HG03175 (cell line): ENCODE data around the gene ANOS1.
"Not testable (repeated sequence)": the region's sequence is repeated elsewhere in the genome, so short reads cannot be mapped to it uniquely, and the experiment has no call there.

Source experiments
- ATAC-seq: cut with Tn5 transposase; IDR thresholded peaks from one replicate; pipeline ENCODE4 v1.9.1; 2021; ENCODE audit warnings: mild to moderate bottlenecking, moderate library complexity; ENCODE audit not compliant: unreplicated experiment

ANOS1 gene

DNA sequence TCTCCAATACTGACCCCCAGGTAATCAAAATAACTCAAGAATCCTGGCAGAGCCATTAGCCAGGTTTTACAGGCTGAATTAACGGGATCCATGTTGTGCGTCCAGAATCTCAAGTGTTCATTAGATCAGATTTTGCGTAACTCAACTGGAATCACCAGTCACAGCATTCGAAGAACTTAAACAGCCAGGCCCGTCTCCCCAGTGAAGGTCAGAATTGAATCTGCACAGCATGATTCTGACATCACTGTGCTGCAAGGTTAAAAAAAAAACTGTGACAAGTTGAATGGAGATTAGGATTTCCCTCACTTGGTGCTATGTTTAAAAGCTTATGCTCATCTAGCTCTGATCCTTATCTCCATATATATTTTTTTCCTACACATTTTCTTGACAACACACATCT, 96.1 kb downstream of the ANOS1 start:
- no peak for ATAC-seq

DNA sequence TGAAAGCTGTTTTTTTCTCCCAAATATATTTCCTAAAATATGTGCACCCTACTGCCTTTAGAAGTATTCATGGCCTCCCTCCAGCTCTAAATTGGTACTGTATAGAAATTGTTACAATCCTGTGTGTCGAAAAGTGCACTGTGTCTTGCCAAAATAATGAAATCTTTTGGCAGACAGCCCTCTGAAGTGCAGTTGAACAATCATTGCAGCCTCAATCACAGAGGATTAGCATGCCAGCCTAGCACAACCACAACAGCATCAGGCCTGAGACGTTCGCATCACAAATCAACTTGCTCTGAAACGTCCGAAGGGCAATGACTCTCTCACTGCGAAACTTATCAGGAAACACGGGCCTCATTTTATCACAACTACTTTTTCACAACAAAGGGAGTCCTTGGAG, 99.0 kb downstream of the ANOS1 start:
- no peak for ATAC-seq

DNA sequence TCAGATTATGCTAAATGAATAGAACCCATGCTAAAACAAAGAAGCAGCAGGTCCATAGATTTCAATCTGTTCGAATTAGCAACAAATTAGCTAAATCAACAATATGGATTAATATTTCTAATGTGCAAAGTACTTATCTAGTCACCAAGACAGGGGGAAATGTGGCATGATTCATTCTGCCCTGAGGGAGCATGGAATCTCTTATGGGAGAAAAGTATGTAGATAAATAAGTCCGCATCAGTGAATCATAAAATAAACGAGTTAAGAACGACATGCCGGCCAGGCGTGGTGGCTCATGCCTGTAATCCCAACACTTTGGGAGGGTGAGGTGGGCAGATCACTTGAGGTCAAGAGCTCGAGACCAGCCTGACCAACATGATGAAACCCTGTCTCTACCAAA, 102.1 kb downstream of the ANOS1 start:
- no peak for ATAC-seq

DNA sequence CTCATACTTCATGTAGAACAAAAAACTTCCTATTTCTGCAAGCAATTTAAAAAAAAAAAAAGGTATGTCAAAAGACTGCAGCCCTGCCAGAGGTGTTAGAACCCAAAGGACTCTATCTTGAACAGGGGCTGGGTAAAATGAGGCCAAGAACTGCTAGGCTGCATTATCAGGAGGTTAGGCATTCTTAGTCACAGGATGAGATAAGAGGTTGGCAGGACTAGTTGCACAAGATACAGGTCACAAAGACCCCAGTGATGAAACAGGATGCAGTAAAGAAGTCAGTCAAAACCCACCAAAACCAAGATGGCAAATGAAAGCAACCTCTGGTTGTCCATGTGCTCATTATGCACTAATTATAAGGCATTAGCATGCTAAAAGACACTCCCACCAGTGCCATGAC, 104.1 kb downstream of the ANOS1 start:
- no peak for ATAC-seq

DNA sequence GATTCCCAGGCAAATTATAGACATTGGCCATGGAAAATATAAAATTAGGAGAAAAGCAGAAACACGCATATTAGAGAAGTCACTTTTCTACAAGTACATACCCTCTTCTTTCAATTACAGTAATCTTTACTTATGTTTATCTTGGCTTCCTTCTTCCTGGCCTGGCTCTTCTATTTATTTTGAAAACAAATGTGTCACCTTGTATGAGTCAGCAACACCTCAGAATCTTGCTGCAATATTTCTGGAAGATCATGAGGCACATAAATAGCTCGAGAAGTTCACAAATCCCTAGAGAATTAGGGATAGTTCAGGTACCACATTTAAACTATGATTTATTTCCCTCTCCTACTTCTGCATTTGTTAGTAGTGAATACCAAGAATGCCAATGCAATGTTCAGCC, 124.6 kb downstream of the ANOS1 start:
- ATAC-seq, result no peak

DNA sequence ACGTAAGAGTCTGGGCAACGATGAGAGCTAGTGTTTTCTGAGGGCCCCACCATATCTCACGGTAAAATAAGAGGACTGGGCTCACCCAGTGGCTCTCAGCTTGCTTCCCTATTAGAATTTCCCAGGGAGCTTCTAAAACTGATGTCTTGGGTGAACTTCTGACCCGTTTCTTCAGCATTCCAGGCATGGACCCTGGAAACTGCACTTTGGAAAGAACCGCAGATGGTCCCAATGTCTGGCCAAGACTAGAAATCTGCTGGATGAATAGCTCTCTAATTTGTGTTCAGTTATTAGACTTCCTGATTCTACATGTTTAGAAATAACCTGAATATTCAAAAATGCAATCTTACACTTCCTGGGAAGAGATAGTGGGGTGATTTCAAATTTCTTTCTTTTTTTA, 127.8 kb downstream of the ANOS1 start:
- no peak for ATAC-seq

DNA sequence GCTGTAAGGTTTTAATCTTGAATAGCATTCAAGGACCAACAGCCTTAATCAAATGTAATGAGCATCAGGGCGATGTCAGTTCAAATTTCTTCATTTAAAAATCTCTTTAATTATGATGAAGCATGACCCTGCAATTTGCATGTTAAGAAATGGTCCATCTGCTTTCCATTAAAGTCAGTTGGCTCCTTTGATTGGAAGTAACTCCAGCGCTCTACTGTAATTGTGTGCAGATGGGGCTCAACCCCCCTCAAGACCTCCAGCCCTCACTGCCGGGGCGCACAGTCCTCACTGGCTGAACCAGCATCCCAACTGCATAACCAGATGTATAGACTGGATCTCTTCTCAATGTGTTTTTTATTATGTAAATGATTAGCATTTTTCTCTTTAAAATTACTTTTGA, 140.4 kb downstream of the ANOS1 start:
- no peak for ATAC-seq

DNA sequence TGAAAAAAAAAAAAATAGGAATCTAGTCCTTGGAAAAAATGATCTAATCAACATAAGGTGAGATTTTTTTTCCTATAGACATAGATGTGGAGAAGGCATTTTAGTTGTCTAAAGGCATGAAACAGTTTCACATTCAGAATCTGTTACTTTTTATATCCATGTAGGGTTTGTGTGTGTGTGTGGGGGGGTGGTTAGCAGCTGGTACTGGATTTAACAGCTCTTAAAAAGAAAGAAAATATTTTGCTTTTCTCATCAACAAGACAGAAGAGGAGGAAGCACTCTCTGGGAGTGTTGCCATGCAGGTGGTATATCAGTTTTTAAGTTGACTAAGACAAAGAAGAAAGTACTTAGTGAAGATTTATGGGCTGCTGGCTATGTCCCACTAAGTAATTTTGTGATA, 145.0 kb downstream of the ANOS1 start:
- no peak for ATAC-seq

DNA sequence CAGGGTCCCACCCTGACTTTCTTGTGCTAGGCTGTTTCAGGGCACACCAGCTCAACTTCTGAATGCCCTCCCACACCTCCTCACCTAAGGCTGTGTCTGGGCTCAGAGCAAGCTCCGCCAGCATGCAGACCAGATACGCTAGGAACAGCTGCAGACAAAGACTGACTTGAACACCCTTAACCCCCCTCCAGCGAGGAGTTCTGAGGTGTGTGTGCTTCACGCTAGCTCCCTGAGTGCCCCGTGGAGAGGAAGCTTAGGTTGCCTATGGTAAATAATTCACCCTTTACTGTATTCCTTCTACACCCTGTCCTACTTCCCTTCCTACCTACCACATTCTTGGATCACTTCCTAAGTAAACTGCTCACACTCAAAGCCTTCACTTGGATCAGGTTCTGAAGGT, 152.3 kb downstream of the ANOS1 start:
- ATAC-seq, result no peak

DNA sequence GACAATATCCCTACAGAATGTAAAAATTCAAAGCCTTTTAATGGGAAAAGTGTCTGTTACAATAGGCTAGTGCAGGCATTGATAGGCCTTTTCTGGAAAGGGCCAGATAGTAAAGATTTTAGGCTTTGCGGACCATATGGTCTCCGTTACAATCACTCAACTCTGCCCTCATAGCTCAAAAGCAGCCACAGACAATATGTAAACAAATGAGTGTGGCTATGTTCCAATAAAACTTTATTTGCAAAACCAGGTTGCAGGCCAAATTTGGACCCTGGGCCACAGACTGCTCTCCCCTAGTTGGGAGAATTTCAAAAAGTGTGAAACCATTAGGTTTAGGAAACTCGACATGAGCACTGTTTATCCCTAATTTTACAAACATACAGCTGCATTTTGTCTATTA, 155.1 kb downstream of the ANOS1 start:
- ATAC-seq, result no peak

DNA sequence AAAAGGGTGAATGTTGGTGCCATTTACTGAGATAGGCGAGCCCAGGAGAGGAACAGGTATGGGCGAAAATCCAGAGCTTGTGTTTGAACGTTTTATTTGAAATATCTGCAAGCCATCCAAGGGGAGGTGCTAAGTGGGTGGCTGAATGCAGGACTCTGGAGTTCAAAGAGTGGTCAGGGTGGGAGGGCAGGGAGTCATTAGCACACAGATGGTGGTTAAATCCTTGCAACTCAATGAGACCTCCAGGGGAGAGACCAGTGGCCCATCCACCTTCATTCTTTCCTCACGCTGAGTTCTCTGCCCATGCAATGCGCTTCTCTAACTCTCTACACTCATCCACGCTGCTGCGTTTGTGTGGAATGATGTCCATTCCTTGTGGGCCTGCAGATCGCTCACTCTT, 166.2 kb downstream of the ANOS1 start:
- ATAC-seq, result no peak

DNA sequence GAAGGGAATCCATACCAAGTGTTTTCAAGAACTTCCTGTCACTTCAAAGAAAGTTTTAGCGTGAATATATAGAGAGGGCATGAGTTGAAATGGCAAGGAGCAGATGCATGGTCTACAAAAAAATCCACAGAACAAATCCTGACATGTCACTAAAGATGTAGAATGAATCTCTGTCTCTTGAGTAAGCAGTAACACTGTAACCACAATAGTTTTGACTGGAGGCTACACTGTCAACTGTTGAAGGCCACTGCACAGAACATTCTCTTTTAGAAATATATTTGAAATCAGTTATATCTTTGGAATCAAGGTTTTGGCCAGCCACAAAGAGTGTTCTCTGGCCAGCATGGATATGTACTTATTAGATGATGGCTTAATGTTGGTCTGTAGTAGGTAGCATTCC, 183.5 kb downstream of the ANOS1 start:
- no peak for ATAC-seq

DNA sequence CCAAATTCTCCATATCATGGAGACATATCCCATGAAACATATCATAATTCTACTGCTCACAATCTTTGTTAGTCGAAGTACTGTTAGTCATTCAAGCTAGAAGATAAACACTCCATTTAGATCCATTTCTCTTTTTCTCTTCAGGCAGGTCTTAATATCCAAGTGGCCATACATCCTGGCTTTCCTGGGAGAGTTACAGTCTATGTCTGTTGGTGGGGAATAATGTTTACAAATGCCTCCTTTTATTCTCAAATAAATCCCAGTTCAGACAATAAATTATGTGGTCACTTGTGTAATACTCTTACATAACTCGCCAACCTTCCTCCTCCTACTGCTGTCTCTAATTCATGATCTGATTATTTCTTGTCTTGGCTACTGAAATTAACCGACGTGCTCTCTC, 185.2 kb downstream of the ANOS1 start:
- no peak for ATAC-seq

DNA sequence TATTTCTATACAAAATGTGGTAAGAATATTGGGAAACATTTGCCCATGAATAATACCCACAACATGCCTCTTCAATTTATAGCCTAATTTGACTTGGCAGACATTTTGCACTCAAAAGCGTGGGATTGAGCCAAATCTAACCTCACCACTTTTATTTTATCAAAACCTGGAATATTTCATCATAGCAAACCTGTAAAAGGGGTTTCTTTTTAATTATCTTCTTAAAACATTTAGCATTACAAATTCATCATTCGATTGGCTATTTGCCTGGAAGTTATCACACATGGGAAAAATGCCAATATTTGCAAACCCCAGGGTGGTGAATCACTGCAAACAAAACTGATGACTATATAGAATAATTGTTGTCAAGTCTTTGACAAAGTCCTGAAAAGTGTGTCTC, 211.1 kb downstream of the ANOS1 start:
- no peak for ATAC-seq

DNA sequence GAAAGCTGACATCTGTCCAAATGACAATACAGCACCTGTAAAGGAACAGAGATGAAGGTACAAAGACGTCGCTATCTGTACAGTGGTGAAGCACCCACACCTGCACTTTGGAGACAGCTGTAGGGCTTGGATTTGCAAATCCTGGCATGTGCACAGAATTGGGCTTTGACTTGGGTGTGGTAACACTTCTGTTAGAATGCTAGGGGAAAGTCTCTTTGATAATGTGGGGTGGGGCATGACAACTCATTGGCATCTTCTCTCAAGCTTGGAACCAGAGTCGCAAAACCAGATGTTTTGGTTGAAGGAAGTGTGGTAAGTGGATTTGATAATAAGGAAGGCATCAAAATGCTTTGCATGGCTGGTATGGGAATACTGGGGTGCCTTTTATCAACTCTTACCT, 211.8 kb downstream of the ANOS1 start:
- ATAC-seq, result no peak

DNA sequence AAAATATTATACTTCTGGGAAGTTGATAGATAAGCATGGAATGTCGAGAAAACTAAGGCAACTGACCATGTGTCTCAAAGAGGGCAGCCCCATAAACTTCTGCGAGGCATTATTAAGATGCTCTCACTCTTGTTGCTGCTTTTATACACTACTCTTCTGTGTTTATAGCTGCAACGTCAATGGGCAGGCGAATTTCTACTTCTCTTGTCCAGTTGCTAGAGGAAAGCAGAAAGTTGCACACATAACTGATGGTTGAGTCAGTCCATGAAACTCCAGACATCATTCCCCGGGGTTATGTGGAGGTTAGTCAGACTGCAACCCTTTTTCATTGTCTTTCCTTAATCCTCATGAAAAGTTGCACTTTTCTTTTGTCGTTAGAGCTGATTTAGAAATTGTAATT, 227.5 kb downstream of the ANOS1 start:
- ATAC-seq, result no peak

DNA sequence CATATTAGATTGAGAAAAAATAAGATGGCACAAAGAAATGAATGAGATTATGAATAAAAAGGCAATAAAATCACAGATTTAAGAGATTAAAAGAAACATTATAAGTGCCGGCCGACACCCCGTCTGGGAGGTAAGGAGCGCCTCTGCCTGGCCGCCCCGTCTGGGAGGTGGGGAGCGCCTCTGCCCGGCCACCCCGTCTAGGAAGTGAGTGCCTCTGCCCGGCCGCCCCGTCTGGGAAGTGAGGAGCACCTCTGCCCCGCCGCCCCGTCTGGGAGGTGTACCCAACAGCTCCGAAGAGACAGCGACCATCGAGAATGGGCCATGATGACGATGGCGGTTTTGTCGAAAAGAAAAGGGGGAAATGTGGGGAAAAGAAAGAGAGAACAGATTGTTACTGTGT, 229.8 kb downstream of the ANOS1 start:
- not testable (repeated sequence) for ATAC-seq

DNA sequence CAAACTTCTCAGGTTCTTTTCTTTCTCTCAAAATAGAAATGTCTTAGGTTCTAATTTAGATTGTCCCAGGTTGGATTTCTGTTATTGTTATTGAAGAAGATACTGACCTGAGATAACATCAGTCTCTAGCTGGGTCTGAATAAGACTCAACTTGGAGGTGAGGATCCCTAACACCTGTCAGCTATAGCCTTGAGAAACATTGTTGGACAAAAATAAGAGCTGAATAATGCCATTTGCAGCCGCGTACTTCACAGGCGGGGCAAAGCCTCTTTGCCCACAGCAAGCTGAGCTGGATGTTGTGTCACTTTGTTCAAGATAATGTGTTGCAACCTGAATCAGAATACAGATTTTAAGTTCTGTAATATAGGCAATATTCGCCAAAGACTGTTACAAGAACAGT, 231.7 kb downstream of the ANOS1 start:
- no peak for ATAC-seq

DNA sequence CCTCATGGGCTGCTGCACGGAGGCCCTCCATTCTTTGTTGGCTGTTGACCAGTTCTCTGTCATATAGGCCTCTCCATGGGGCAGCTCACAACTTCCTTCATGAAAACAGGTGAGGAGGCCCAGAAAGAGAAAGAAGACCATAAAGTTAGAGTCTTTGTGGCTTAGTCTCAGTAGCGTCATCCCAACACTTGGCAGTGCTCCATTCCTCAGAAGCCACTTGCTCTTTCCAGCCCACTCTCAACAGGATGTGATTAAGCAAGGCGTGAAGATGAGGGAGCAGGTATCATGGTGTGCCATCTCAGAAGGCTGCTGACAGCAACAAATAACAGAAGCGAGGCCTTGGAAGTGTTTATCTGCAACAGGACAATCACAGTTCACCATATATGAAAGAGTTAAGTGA, 236.9 kb downstream of the ANOS1 start:
- ATAC-seq, result not testable (repeated sequence)

DNA sequence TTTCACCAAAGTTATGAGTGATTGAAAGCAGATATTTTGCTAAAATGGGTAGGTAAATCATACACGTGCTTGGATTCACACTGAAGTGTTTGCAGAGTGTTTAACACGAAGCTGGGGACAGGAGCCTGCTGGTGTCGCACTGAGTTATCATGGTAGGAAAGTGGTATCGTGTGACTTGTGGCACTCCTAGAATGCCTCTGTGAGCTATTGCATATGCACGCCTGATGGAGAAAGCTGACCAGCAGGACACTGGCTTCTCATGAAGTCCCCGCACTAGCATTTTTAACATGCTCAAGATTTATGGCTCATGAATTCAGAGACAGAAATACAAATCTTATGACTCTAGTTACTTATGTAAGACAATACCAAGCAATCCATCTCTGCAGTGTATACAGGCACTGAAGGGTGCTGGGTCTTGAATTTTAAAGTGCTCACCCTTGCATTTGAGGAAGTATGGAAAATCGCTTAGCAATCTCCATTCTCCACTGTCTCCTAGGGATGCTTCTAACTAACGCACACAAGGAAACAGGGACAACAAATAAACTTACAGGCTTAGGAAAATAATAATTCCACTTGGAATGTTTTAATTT, 247.5 kb downstream of the ANOS1 start:
- ATAC-seq, result no peak
